GM19395 (cell line): ENCODE results near the gene MFSD11.
"Not testable (repeated sequence)": the region's sequence is repeated elsewhere in the genome, so short reads cannot be mapped to it uniquely, and the experiment has no call there.

Source experiments
- ATAC-seq: cut with Tn5 transposase; IDR thresholded peaks from one replicate; pipeline ENCODE4 v1.9.1; 2021; ENCODE audit warnings: mild to moderate bottlenecking, moderate library complexity; ENCODE audit not compliant: unreplicated experiment

Gene MFSD11

GRCh38 chr17:76745785-76746184 lies 7.9 kb downstream of the MFSD11 start:
- not testable (repeated sequence) for ATAC-seq

GRCh38 chr17:76747716-76748363 lies 9.9 kb downstream of the MFSD11 start:
- ATAC-seq, result no peak

GRCh38 chr17:76748657-76749056 lies 10.7 kb downstream of the MFSD11 start:
- no peak for ATAC-seq

GRCh38 chr17:76751416-76751993 lies 13.6 kb downstream of the MFSD11 start:
- ATAC-seq, result no peak

- no peak for ATAC-seq
These were observed 14.1 kb downstream of the MFSD11 start for GRCh38 chr17:76752006-76752405.

GRCh38 chr17:76753061-76753961 lies 15.4 kb downstream of the MFSD11 start:
- ATAC-seq, result no peak

GRCh38 chr17:76755285-76755684 lies 17.4 kb downstream of the MFSD11 start:
- no peak for ATAC-seq

GRCh38 chr17:76757256-76757655 lies 19.3 kb downstream of the MFSD11 start:
- ATAC-seq, result no peak

GRCh38 chr17:76758570-76758969 lies 20.7 kb downstream of the MFSD11 start:
- no peak for ATAC-seq

- ATAC-seq, result no peak
These were observed 35.1 kb downstream of the MFSD11 start for GRCh38 chr17:76772842-76773525.

- ATAC-seq, result no peak
These were observed 37.2 kb downstream of the MFSD11 start for GRCh38 chr17:76775021-76775600.

GRCh38 chr17:76781056-76781982 lies 43.4 kb downstream of the MFSD11 start:
- ATAC-seq, result no peak

GRCh38 chr17:76783146-76783545 lies 45.2 kb downstream of the MFSD11 start:
- no peak for ATAC-seq

- ATAC-seq, result no peak
These were observed 47.0 kb downstream of the MFSD11 start for GRCh38 chr17:76784926-76785325.

GRCh38 chr17:76787866-76788265 lies 49.9 kb downstream of the MFSD11 start:
- ATAC-seq, result not testable (repeated sequence)

- ATAC-seq, result no peak
These were observed 51.4 kb downstream of the MFSD11 start for GRCh38 chr17:76789235-76789788.

- ATAC-seq, result no peak
These were observed 53.4 kb downstream of the MFSD11 start for GRCh38 chr17:76791053-76791980.

GRCh38 chr17:76792348-76792747 lies 54.4 kb downstream of the MFSD11 start:
- ATAC-seq, result no peak
